Measurements from ENCODE around the gene KCNAB1. TPM values are rescaled to one million over a fixed set of nuclear protein-coding genes. Genes with fewer than 3 reads are reported as not detected.

The KCNAB1 gene
- total RNA-seq, 1 experiment from 2014 or later, result 1.4 TPM

- no TSS peak for BruUV-seq (replicated peaks)
- Histone ChIP-seq H2AFZ (peak overlapping the region; percentile 68; the same call in 1 of the 2 replicates), H4K20me1 (ENCODE audit: insufficient read depth) (no peaks in the 10 kb centered on the region), H3K27ac (no peak overlapping the region), H3K36me3 (ENCODE audit: low read depth) (no peaks in the 10 kb centered on the region), H3K4me2 (no peak overlapping the region), H3K9me3 (ENCODE audit: insufficient read depth, low read depth) (no peaks in the 10 kb centered on the region), H3K79me2 (ENCODE audit: low read depth) (no peaks in the 10 kb centered on the region), H3K4me1 (replicated peaks; ENCODE audit: insufficient read depth) (no peaks in the 10 kb centered on the region), H3K27me3 (ENCODE audit: insufficient read depth, low read depth) (no peaks in the 10 kb centered on the region), H3K9me2 (ENCODE audit: insufficient read depth) (no peaks in the 10 kb centered on the region), H3F3A (ENCODE audit: insufficient read depth, low read depth) (no peaks in the 10 kb centered on the region), H3K4me3 (no peak overlapping the region)
- ChIA-PET POLR2A (ENCODE audit: unreplicated experiment) (no interaction called here), CTCF (no interaction called here)
- no peak for DNase-seq
- intact Hi-C loops (cut with micrococcal nuclease; ENCODE audit: unreplicated experiment), result no loop called here
- TF ChIP-seq CTCF (conservative IDR thresholded peaks at IDR 0.05) (no peak), EZH2 (IDR thresholded peaks at IDR 0.05; ENCODE audit: low read depth) (no peak)
These were observed 314.5 kb downstream of the KCNAB1 start for GRCh38 chr3:156434921-156435320.

GRCh38 chr3:156443079-156443478 is 322.7 kb downstream of the KCNAB1 start:
- POLR2A ChIA-PET (ENCODE audit: unreplicated experiment), result no interaction called here
- no peaks in the 10 kb centered on the region for H3K9me2 ChIP-seq (ENCODE audit: insufficient read depth)
- H3K9me3 ChIP-seq (ENCODE audit: insufficient read depth, low read depth), result no peaks in the 10 kb centered on the region
- no peak overlapping the region for H2AFZ ChIP-seq
- no peaks in the 10 kb centered on the region for H3F3A ChIP-seq (ENCODE audit: insufficient read depth, low read depth)
- no peak overlapping the region for H3K27ac ChIP-seq
- no TSS peak for BruUV-seq (replicated peaks)
- no peaks in the 10 kb centered on the region for H3K36me3 ChIP-seq (ENCODE audit: low read depth)
- H3K4me3 ChIP-seq, result no peak overlapping the region
- intact Hi-C loops (cut with micrococcal nuclease; ENCODE audit: unreplicated experiment), result no loop called here
- no peaks in the 10 kb centered on the region for H3K4me1 ChIP-seq (replicated peaks; ENCODE audit: insufficient read depth)
- H3K79me2 ChIP-seq (ENCODE audit: low read depth), result no peaks in the 10 kb centered on the region
- H3K27me3 ChIP-seq (ENCODE audit: insufficient read depth, low read depth), result no peaks in the 10 kb centered on the region
- no peak overlapping the region for H3K4me2 ChIP-seq
- DNase-seq, result no peak
- TF ChIP-seq EZH2 (IDR thresholded peaks at IDR 0.05; ENCODE audit: low read depth) (no peak), CTCF (conservative IDR thresholded peaks at IDR 0.05) (no peak)
- H4K20me1 ChIP-seq (ENCODE audit: insufficient read depth), result no peaks in the 10 kb centered on the region
- CTCF ChIA-PET, result no interaction called here

- intact Hi-C loops (cut with micrococcal nuclease; ENCODE audit: unreplicated experiment), result no loop called here
- Histone ChIP-seq H3K4me1 (replicated peaks; ENCODE audit: insufficient read depth) (no peaks in the 10 kb centered on the region), H4K20me1 (ENCODE audit: insufficient read depth) (no peaks in the 10 kb centered on the region), H3K36me3 (ENCODE audit: low read depth) (no peaks in the 10 kb centered on the region), H3K79me2 (ENCODE audit: low read depth) (no peaks in the 10 kb centered on the region), H3K9me3 (ENCODE audit: insufficient read depth, low read depth) (no peaks in the 10 kb centered on the region), H2AFZ (no peak overlapping the region), H3K9me2 (ENCODE audit: insufficient read depth) (no peaks in the 10 kb centered on the region), H3K27me3 (ENCODE audit: insufficient read depth, low read depth) (no peaks in the 10 kb centered on the region), H3K4me2 (no peak overlapping the region), H3K27ac (no peak overlapping the region), H3F3A (ENCODE audit: insufficient read depth, low read depth) (no peaks in the 10 kb centered on the region), H3K4me3 (no peak overlapping the region)
- TF ChIP-seq CTCF (conservative IDR thresholded peaks at IDR 0.05), result no peak
- TF ChIP-seq EZH2 (IDR thresholded peaks at IDR 0.05; ENCODE audit: low read depth), result no peak
- CTCF ChIA-PET, result no interaction called here
- peak in 1 of 2 experiments; percentile 15 for DNase-seq
- POLR2A ChIA-PET (ENCODE audit: unreplicated experiment), result no interaction called here
- no TSS peak for BruUV-seq (replicated peaks)
These were observed 325.0 kb downstream of the KCNAB1 start for GRCh38 chr3:156445117-156446090.

All from PC-9 (cell line).